ENCODE measurements around the gene ITGA7.

Gene ITGA7

GRCh38 chr12:55707841-55708694, at the start of gene ITGA7:
Gene ITGA7, minus strand, starts transcription at chr12:55707904. Its CDS starts 222 bp downstream, at chr12:55707682.
- no peak for TF ChIP-seq CTCF (IDR thresholded peaks at IDR 0.05; ENCODE audit: low read depth, low read length)
- DNase-seq (ENCODE audit: extremely low read depth, low read depth): no peak

GRCh38 chr12:55755246-55755645, 47.5 kb upstream of the ITGA7 start:
- TF ChIP-seq CTCF (IDR thresholded peaks at IDR 0.05; ENCODE audit: low read depth, low read length): no peak
- DNase-seq (ENCODE audit: extremely low read depth, low read depth): no peak

- DNase-seq (ENCODE audit: extremely low read depth, low read depth): no peak
- no peak for TF ChIP-seq CTCF (IDR thresholded peaks at IDR 0.05; ENCODE audit: low read depth, low read length)
Measured at GRCh38 chr12:55748230-55748993, 40.7 kb upstream of the ITGA7 start.

- no peak for TF ChIP-seq CTCF (IDR thresholded peaks at IDR 0.05; ENCODE audit: low read depth, low read length)
- DNase-seq (ENCODE audit: extremely low read depth, low read depth): no peak
Measured at GRCh38 chr12:55746913-55747231, 39.2 kb upstream of the ITGA7 start.

GRCh38 chr12:55746174-55746912, 38.6 kb upstream of the ITGA7 start:
- TF ChIP-seq CTCF (IDR thresholded peaks at IDR 0.05; ENCODE audit: low read depth, low read length): no peak
- no peak for DNase-seq (ENCODE audit: extremely low read depth, low read depth)

- TF ChIP-seq CTCF (IDR thresholded peaks at IDR 0.05; ENCODE audit: low read depth, low read length): no peak
- no peak for DNase-seq (ENCODE audit: extremely low read depth, low read depth)
Measured at GRCh38 chr12:55745361-55746173, 37.9 kb upstream of the ITGA7 start.
